ENCODE measurements around the gene BCAS3. TPM values are rescaled to one million over a fixed set of nuclear protein-coding genes. Genes with fewer than 3 reads are reported as not detected.

Gene BCAS3
- total and polyA plus RNA-seq, 12 donors: 6.1 to 21.8 (median 17.2) TPM

DNA sequence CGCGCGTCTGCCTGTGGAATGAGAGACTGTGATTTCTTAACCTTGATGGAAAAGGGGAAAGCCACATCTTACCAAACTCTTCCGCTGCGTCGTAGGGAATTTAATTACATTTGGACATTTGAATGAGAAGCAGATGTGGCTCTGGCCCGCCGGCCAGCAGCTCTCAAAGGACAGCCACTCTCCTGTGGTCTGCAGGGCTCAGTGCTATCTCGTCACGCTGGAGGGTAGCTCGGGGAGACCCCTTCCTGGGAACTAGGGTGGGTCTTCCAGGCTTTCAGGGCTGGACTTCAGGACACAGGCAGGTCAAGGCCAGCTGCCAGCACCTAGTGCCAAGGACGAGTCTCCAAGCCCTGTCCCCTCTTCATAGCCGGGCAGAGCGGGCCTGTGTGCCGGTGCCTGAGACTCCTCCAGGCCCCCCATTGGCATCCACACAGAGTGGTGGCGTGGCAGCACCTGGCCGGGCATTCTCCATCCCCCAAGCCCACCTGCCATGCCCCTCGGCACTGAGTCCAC lies 706.1 kb downstream of the BCAS3 start:
- TF ChIP-seq, protein P1, sequence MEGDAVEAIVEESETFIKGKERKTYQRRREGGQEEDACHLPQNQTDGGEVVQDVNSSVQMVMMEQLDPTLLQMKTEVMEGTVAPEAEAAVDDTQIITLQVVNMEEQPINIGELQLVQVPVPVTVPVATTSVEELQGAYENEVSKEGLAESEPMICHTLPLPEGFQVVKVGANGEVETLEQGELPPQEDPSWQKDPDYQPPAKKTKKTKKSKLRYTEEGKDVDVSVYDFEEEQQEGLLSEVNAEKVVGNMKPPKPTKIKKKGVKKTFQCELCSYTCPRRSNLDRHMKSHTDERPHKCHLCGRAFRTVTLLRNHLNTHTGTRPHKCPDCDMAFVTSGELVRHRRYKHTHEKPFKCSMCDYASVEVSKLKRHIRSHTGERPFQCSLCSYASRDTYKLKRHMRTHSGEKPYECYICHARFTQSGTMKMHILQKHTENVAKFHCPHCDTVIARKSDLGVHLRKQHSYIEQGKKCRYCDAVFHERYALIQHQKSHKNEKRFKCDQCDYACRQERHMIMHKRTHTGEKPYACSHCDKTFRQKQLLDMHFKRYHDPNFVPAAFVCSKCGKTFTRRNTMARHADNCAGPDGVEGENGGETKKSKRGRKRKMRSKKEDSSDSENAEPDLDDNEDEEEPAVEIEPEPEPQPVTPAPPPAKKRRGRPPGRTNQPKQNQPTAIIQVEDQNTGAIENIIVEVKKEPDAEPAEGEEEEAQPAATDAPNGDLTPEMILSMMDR (IDR thresholded peaks at IDR 0.05): no peak
- H3K4me3 ChIP-seq: no peak overlapping the region
- ATAC-seq (peak; percentile 14 to 62 (median 32)), DNase-seq (no peak)
- H3K36me3 ChIP-seq: no peaks in the 10 kb centered on the region
- intact Hi-C loops (cut with DNase I): loop anchor here in 3 of 10 donors (10.0 kb wide), 3 partner anchors 129 to 669 kb away; no protein-coding TSS in a partner anchor
- no peaks in the 10 kb centered on the region for H3K27me3 ChIP-seq
- no peaks in the 10 kb centered on the region for H3K9me3 ChIP-seq
- WGBS, 2 donors: 84 to 85% methylated on average over 18 of the region's 18 CpGs
- H3K27ac ChIP-seq: peak overlapping the region in 5 of 10 donors; percentile 15 to 56 (median 31)
- peaks cover 0 to 41% (median 8%) of the 10 kb centered on the region in 9 donors for H3K4me1 ChIP-seq

DNA sequence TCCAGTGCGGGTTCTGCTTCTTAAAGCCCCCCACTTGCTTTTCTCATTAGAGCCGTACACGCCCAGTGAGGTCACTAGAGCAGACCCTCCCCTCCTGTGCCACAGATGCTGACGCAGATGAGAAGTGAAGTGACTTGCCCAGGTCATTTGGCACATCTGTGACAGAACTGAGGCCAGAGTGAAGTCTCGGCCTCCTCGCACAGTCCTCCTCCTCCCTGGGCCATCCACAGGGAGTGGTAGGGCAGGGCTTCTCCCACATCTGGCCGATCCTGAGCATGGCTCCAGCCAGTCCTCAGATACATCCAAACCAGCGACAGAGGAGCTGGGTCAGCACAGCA lies 706.7 kb downstream of the BCAS3 start:
- Histone ChIP-seq H3K27ac (peak overlapping the region in 4 of 10 donors; percentile 15 to 56 (median 43)), H3K36me3 (no peaks in the 10 kb centered on the region), H3K9me3 (no peaks in the 10 kb centered on the region), H3K4me1 (peaks cover 0 to 40% (median 8%) of the 10 kb centered on the region in 9 donors), H3K27me3 (peaks cover 0 to 4% (median 0%) of the 10 kb centered on the region in 7 donors), H3K4me3 (no peak overlapping the region)
- DNase-seq (no peak), ATAC-seq (peak in 5 of 8 donors; percentile 26 to 38 (median 35))
- TF ChIP-seq, protein P1 (IDR thresholded peaks at IDR 0.05): no peak
- WGBS, 2 donors: 86 to 88% methylated on average over 8 of the region's 8 CpGs
- intact Hi-C loops (cut with DNase I): loop anchor here in 3 of 10 donors (10.0 kb wide), 3 partner anchors 130 to 670 kb away; no protein-coding TSS in a partner anchor

DNA sequence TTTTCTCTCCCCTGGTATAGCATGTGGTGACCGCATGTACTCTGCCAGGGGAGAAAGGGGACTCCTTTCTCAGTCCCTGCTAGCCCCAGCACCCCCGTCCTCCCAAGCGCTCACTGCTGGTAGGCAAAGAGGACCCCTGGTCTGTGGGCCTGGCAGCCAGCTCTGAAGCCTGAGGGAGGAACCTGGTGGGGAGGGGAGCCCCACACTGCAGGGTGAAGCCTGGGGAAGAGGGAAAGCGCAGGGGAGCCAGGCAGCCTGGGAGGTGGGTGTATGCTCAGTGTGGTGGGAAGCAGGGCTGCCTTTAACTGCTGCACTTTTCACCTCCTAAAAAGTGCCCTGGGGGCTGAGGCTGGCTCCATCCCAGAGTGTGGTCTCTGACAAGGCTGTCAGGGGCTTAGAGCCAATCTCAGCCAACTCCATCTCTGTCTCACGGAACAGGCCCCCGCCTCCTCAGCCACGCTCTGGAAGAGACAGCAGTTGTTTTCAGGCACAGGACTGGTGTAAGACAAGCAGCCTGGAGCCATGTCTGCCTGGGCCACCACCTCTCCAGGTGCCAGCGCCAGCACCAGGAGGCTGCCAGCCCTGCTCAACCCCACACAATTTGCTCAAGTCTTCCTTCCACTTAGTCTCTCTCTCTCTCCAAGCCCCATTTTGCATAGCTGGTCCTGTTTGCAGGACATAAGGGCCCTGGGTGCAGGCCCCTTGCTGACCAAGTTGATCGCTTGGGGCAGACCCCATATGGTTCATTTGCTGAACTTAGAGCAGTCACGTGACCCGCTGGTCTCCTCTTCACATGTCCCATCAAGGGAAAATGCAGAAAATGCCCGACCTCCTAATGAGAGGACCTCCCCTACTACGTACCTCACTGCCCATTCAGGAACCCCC lies 707.3 kb downstream of the BCAS3 start:
- Histone ChIP-seq H3K36me3 (no peaks in the 10 kb centered on the region), H3K4me1 (peaks cover 0 to 42% (median 13%) of the 10 kb centered on the region in 9 donors), H3K9me3 (no peaks in the 10 kb centered on the region), H3K27ac (peak overlapping the region in 3 of 10 donors; percentile 15 to 56 (median 55)), H3K4me3 (no peak overlapping the region), H3K27me3 (peaks cover 0 to 10% (median 0%) of the 10 kb centered on the region in 7 donors)
- WGBS, 2 donors: 92 to 93% methylated on average over 13 of the region's 13 CpGs
- TF ChIP-seq, protein P1 (IDR thresholded peaks at IDR 0.05): no peak
- DNase-seq (no peak), ATAC-seq (no peak)
- intact Hi-C loops (cut with DNase I): loop anchor here in 5 of 10 donors (5.0 to 10.0 kb wide), 5 partner anchors 130 to 670 kb away; no protein-coding TSS in a partner anchor

DNA sequence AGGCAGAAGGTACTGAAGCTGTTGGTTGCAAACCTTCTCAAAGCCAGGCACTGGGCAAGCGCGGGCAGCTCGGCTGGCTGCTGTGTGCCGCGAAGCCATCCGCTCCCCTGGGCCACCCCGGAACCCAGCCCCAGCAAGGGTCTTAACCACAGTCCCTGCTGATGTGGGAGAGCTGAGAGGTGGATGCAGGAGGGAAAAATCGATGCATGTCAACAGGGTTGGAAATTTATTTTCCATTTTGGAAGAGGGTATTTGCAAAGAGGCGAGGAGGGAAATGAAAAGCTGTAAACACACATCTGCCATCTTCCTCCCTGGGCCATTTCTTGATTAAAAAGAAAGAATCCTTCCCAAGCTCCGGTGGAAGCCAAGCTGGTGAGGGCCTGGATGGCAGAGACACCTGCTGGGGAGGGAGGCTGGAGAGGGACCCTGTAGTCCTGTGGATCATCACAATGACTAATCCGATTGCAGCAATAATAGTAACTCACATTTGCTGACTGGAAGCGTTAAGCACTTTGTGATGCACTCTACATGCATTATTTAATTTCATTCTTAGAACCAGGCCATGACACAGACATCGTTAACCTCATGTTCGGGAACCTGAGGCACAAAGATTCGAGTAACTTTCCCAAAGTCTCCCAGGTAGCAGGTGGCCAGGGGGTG lies 708.1 kb downstream of the BCAS3 start:
- DNase-seq: no peak
- no peak for ATAC-seq
- WGBS, 2 donors: 95 to 97% methylated on average over 15 of the region's 15 CpGs
- peaks cover 0 to 41% (median 15%) of the 10 kb centered on the region in 9 donors for H3K4me1 ChIP-seq
- no peak overlapping the region for H3K27ac ChIP-seq
- H3K36me3 ChIP-seq: no peaks in the 10 kb centered on the region
- no peaks in the 10 kb centered on the region for H3K9me3 ChIP-seq
- H3K4me3 ChIP-seq: no peak overlapping the region
- intact Hi-C loops (cut with DNase I): loop anchor here in 5 of 10 donors (5.0 to 10.0 kb wide), 5 partner anchors 131 to 671 kb away; no protein-coding TSS in a partner anchor
- TF ChIP-seq, protein P1 (IDR thresholded peaks at IDR 0.05): no peak
- peaks cover 0 to 12% (median 0%) of the 10 kb centered on the region in 7 donors for H3K27me3 ChIP-seq

All from heart right ventricle (tissue), 16 donors.